GM18517 (cell line): ENCODE data around the gene ZNF85.
"Not testable (repeated sequence)": the region's sequence is repeated elsewhere in the genome, so short reads cannot be mapped to it uniquely, and the experiment has no call there.

Experiments
- ATAC-seq: cut with Tn5 transposase; IDR thresholded peaks from one replicate; pipeline ENCODE4 v1.9.1; 2021; ENCODE audit warnings: mild to moderate bottlenecking, moderate library complexity; ENCODE audit not compliant: unreplicated experiment

ZNF85 gene

DNA sequence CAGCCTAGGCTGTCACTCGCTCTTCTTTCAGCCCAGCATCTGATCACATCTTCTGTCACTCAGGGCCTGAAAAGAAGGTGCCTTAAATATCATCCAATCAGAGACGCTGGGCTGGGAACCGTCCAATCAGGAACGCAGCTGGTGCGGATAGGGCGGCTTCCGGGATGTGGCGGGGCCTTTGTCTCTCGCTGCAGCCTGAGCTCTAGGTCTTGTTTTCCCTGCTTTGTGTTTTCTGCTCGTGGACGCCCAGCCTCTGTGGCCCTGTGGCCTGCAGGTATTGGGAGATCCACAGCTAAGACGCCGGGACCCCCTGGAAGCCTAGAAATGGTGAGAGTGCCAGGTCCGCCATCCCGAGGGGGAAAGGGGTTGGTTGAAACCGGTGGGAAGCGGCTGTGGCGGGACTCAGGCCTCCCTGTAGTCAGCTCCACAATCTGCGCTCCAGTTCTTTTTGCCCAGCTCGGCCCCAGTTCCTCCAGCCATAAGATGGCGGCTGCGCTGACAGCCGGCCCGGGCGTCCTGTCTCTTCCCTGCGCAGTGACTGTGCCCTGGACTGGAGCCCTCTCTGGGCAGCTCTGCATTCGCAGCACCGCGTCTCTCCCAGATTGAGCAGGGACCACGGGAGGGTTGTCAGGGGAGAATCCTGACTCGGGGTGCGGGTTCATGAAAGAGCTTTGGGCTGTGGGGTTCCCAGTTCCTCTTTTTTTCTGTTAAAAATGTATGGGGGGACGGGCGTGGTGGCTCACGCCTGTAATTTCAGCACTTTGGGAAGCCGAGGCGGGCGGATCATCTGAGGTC is at the start of gene ZNF85:
Gene ZNF85, plus strand, starts transcription at position 175 of the 795 bp plus-strand sequence. Its CDS starts 150 bp downstream, at position 325.
- ATAC-seq, result peak; percentile 92

DNA sequence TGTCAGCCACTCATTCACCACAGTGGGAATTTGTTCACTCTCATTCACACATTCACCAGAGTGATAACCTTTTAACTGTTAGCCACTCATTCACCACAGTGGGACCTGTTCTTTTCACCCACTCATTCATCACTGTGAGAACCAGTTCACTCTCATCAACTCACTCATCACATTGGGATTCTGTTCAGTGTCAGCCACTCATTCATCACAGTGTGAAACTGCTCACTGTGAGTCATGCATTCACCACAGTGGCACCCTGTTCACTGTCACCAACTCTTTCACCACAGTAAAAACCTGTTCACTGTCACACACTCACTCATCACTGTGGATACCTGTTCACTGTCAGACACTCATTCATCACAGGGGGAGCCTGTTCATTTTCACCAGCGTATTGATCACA is 43.5 kb upstream of the ZNF85 start:
- ATAC-seq, result no peak

GRCh38 chr19:20912973-20913372 is 10.1 kb upstream of the ZNF85 start:
- ATAC-seq, result no peak

DNA sequence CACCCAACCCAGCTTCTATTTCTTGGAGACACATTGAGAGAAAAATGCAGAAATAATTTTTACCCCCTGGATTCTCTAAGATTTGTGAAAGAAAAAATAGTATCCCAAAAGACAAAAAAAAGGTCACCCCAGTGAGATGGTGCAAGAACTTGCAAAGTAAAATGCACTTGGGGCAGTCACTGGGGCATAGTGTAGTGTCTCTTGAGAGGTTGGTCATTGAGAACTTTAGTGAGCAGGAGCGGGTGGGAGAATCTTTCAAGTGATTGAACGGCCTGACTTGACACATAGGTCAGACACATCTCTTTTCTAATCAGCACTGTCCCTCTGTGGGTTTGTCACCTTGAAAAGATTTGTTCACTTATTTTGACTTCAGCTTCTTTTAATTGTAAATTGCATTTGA is 2.4 kb downstream of the ZNF85 start:
- ATAC-seq, result no peak

GRCh38 chr19:20926796-20927195 is 3.7 kb downstream of the ZNF85 start:
- ATAC-seq, result no peak

DNA sequence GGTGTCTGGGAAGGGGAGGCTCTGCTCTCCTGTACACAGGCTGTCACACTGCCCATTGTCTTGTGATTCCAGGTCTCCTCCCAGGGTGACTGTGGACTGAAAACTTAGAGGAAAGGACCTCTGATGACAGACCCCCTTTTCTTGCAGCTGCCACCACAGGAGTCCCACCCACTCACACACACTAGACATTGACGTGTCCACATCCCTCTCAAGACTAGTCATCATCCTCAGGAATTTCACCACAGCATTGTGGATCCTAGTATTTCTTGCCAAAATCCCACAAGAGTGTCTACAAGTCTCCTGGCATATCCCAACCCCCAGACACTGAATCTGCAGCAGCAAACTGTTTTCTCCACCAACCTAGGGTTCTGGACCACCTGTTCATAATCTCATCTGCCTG is 5.3 kb downstream of the ZNF85 start:
- no peak for ATAC-seq

GRCh38 chr19:20936322-20936947 is 13.4 kb downstream of the ZNF85 start:
- ATAC-seq, result not testable (repeated sequence)

- ATAC-seq, result not testable (repeated sequence)
Observed at GRCh38 chr19:20952561-20953095, 29.6 kb downstream of the ZNF85 start.

DNA sequence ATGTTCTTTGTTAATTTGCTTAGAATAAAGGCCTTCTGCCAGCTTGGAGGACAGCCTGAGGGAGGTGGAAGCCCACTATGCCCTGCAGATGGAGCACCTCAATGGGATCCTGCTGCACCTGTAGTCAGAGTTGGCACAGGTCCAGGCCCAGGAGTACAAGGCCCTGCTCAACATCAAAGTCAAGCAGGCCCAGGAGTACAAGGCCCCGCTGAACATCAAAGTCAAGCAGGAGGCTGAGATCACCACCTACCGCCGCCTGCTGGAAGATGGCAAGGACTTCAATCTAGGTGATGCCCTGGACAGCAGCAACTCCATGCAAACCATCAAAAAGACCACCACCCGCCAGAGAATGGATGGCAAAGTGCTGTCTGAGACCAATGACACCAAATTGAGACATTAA is 41.7 kb downstream of the ZNF85 start:
- ATAC-seq, result no peak

GRCh38 chr19:20968092-20968491 is 45.0 kb downstream of the ZNF85 start:
- no peak for ATAC-seq

DNA sequence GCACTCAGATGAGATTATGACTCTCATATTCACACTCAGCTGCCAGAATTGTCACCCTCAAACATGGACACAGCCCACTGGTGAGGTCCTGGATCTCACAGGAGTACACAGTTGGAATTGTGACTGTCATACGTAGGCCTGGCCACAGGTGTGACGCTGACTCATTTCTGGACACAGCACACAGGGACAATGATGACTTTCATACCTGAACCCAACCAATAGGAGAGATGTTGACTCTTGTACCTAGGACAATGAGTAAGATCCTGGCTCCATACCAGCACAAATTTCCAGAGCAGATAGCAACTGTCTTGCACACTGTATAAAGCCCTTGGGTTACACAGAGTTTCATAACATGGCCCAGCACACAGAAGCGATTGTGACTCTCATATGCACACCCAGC is 46.4 kb downstream of the ZNF85 start:
- ATAC-seq, result no peak

GRCh38 chr19:20969898-20970297 is 46.8 kb downstream of the ZNF85 start:
- ATAC-seq, result no peak

DNA sequence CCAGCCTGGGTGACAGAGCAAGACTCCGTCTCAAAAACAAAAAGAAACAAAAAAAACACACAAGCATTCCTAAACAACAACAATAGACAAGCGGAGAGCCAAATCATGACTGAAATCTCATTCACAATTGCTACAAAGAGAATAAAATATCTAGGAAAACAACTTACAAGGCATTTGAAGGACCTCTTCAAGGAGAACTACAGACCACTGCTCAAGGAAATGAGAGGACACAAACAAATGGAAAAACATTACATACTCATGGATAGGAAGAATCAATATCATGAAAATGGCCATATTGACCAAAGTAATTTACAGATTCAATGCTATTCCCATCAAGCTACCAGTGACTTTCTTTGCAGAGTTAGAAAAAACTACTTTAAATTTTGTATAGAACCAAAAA is 69.7 kb downstream of the ZNF85 start:
- ATAC-seq, result not testable (repeated sequence)

GRCh38 chr19:20999731-21000352 is 76.8 kb downstream of the ZNF85 start:
- peak; percentile 92 for ATAC-seq
